Activated naive CD4-positive, alpha-beta T cell treated with anti-CD3 and anti-CD28 coated beads for 36 hours (primary cell): ENCODE results near the gene COL23A1. TPM values are rescaled to one million over a fixed set of nuclear protein-coding genes. Genes with fewer than 3 reads are reported as not detected.

Experiments used
- CTCF ChIA-PET: fragments of 350-600 bp; sonication (Branson Sonifier 250); formaldehyde crosslinking; loops from one replicate; lab custom pipeline; 2021; ENCODE audit warnings: antibody characterized with exemption; lab: Charles Lee
- DNase-seq: peaks from one replicate; pipeline ENCODE4 v3.0.0-alpha.2; 2020
- H3K27ac Mint-ChIP-seq: one replicate; pipeline ENCODE4 v1.8.0; 2021; ENCODE audit warnings: mild to moderate bottlenecking, mixed read lengths
- H3K27me3 Mint-ChIP-seq: one replicate; pipeline ENCODE4 v1.8.0; 2021; ENCODE audit warnings: low read depth, mixed read lengths
- H3K36me3 Mint-ChIP-seq: one replicate; pipeline ENCODE4 v1.8.0; 2021; ENCODE audit warnings: low read depth, mixed read lengths
- H3K4me1 Mint-ChIP-seq: one replicate; pipeline ENCODE4 v1.8.0; 2021; ENCODE audit warnings: low read depth, mixed read lengths
- H3K4me3 Mint-ChIP-seq: one replicate; pipeline ENCODE4 v1.8.0; 2021; ENCODE audit warnings: mild to moderate bottlenecking, moderate library complexity, mixed read lengths
- H3K9me3 Mint-ChIP-seq: one replicate; pipeline ENCODE4 v1.8.0; 2021; ENCODE audit warnings: mixed read lengths
- intact Hi-C: fragments of 100-400 bp; cut with micrococcal nuclease; formaldehyde crosslinking; loops from one replicate; pipeline ENCODE4 v1.15.1; 2023
- total RNA-seq, 2 experiments: library from RNA; stranded (reverse); gene quantifications; one replicate each; pipeline ENCODE4 v1.2.3, GENCODE V29; 2021

Gene COL23A1
- total RNA-seq, 2 experiments from 2014 or later: 0.07 TPM; not detected in 1

DNA sequence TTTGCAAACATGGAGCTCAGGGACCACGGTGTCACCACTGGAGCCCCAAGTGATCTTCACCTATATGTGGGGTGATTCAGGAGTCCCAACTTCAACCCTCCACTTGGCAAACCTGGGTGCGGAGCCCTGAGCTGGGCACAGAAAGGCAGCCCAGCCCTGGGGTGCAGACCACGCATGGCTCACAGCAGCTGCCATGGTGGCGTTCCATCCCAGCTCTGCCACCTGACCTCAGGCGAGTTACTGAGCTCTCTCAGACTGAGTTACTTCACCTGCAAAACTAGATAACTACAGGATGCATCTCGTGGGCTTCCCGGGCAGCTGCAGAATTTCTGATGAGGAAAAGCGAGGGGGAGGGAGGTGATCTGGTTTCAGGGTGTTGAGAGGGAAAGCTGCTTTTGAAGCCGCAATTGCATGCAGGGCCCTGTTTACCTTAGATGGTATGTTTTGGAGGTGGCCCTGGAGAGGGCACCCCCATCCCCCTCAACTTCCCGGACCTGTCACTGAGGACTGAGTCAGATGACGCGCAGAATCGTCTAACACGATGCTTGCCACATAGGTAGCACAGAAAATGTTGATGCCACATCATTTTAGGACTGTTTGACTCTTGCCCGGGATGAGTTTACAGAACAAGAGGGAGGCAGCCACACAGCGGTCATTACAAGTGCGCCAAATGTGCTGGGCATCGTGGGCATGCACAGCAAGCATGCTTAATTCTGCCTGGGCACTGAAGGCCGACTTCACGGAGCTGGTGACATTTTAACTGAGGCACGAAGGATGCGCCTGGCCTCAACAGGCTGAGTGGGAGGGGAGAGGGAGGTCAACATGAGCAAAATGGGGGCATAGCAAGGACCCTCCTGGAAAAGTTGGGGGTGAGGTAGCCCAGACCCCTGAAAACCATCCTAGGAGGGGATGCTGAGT lies 154.6 kb downstream of the COL23A1 start:
- no peaks in the 10 kb centered on the region for H3K27me3 Mint-ChIP-seq
- H3K36me3 Mint-ChIP-seq: no peaks in the 10 kb centered on the region
- H3K4me3 Mint-ChIP-seq: no peak overlapping the region
- no peaks in the 10 kb centered on the region for H3K9me3 Mint-ChIP-seq
- intact Hi-C loops: no loop called here
- no peaks in the 10 kb centered on the region for H3K4me1 Mint-ChIP-seq
- no peak overlapping the region for H3K27ac Mint-ChIP-seq
- CTCF ChIA-PET: no interaction called here
- DNase-seq: no peak

- no peak for DNase-seq
- intact Hi-C loops: no loop called here
- H3K4me1 Mint-ChIP-seq: no peaks in the 10 kb centered on the region
- no peaks in the 10 kb centered on the region for H3K9me3 Mint-ChIP-seq
- no peak overlapping the region for H3K27ac Mint-ChIP-seq
- H3K36me3 Mint-ChIP-seq: no peaks in the 10 kb centered on the region
- H3K27me3 Mint-ChIP-seq: no peaks in the 10 kb centered on the region
- CTCF ChIA-PET: no interaction called here
- no peak overlapping the region for H3K4me3 Mint-ChIP-seq
These were observed 155.3 kb downstream of the COL23A1 start for GRCh38 chr5:178434851-178435250.

GRCh38 chr5:178434016-178434761 lies 156.0 kb downstream of the COL23A1 start:
- Mint-ChIP-seq H3K27me3 (no peaks in the 10 kb centered on the region), H3K27ac (no peak overlapping the region), H3K4me3 (no peak overlapping the region), H3K4me1 (no peaks in the 10 kb centered on the region), H3K9me3 (no peaks in the 10 kb centered on the region), H3K36me3 (no peaks in the 10 kb centered on the region)
- intact Hi-C loops: no loop called here
- no peak for DNase-seq
- CTCF ChIA-PET: no interaction called here

- Mint-ChIP-seq H3K27ac (no peak overlapping the region), H3K27me3 (no peaks in the 10 kb centered on the region), H3K9me3 (no peaks in the 10 kb centered on the region), H3K4me1 (no peaks in the 10 kb centered on the region), H3K36me3 (no peaks in the 10 kb centered on the region), H3K4me3 (no peak overlapping the region)
- DNase-seq: no peak
- intact Hi-C loops: no loop called here
- CTCF ChIA-PET: interaction anchor here (0.6 kb wide), 1 partner anchor 176 kb away, joined by 3 read pairs; no protein-coding TSS in a partner anchor
These were observed 156.9 kb downstream of the COL23A1 start for GRCh38 chr5:178433273-178433775.

DNA sequence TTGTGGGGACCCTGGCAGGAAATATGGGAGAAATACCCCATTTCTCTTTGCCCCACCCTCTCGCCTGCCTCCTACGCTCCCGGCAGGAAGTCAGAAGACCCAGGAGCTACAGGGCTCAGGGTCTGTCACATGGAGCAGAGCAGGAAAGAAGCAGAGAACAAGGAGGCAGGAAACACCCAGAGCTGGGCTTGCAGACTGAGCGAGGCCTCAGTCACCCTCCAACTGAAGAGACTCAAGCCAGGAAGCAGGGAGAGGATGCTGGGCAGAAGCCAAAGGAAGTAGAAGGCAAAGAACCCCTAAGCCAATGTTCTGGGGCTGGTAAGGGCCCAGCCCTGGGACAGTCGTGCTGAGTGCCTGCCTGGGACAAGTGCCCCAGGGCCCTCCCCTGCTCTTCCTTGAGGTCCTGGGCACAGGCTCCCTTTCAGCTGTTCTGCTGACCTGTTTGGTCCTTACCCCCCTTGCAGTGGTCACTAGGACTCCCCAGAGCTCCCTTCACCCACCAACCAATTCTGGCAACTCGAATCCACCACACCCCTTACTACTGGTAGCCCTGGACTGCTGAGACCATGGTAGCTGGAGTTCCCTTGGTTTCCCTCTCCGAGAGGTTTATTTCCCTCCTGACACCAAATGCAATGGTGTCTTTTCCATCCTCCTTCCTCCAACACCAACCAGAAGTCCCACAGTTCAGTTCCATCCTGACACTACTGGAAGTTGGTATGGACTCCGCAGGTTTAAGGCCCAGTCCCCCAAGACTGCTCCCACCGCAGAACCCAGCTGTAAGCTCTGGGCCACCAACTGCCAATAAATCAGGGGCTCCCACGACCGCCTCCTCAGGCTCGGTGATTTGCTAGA lies 157.5 kb downstream of the COL23A1 start:
- intact Hi-C loops: no loop called here
- Mint-ChIP-seq H3K27ac (no peak overlapping the region), H3K9me3 (no peaks in the 10 kb centered on the region), H3K4me1 (no peaks in the 10 kb centered on the region), H3K36me3 (no peaks in the 10 kb centered on the region), H3K4me3 (no peak overlapping the region), H3K27me3 (no peaks in the 10 kb centered on the region)
- CTCF ChIA-PET: interaction anchor here (0.6 kb wide), 1 partner anchor 177 kb away, joined by 3 read pairs; no protein-coding TSS in a partner anchor
- DNase-seq: no peak

GRCh38 chr5:178431782-178432165 lies 158.4 kb downstream of the COL23A1 start:
- Mint-ChIP-seq H3K4me3 (no peak overlapping the region), H3K27me3 (no peaks in the 10 kb centered on the region), H3K27ac (no peak overlapping the region), H3K9me3 (no peaks in the 10 kb centered on the region), H3K36me3 (no peaks in the 10 kb centered on the region), H3K4me1 (no peaks in the 10 kb centered on the region)
- CTCF ChIA-PET: no interaction called here
- DNase-seq: no peak
- intact Hi-C loops: no loop called here

GRCh38 chr5:178431063-178431781 lies 159.0 kb downstream of the COL23A1 start:
- Mint-ChIP-seq H3K4me3 (no peak overlapping the region), H3K27me3 (no peaks in the 10 kb centered on the region), H3K27ac (no peak overlapping the region), H3K4me1 (no peaks in the 10 kb centered on the region), H3K36me3 (no peaks in the 10 kb centered on the region), H3K9me3 (no peaks in the 10 kb centered on the region)
- DNase-seq: no peak
- CTCF ChIA-PET: no interaction called here
- intact Hi-C loops: no loop called here

GRCh38 chr5:178430186-178431062 lies 159.8 kb downstream of the COL23A1 start:
- intact Hi-C loops: no loop called here
- Mint-ChIP-seq H3K36me3 (no peaks in the 10 kb centered on the region), H3K27ac (no peak overlapping the region), H3K4me1 (no peaks in the 10 kb centered on the region), H3K9me3 (no peaks in the 10 kb centered on the region), H3K4me3 (no peak overlapping the region), H3K27me3 (no peaks in the 10 kb centered on the region)
- no peak for DNase-seq
- CTCF ChIA-PET: no interaction called here

DNA sequence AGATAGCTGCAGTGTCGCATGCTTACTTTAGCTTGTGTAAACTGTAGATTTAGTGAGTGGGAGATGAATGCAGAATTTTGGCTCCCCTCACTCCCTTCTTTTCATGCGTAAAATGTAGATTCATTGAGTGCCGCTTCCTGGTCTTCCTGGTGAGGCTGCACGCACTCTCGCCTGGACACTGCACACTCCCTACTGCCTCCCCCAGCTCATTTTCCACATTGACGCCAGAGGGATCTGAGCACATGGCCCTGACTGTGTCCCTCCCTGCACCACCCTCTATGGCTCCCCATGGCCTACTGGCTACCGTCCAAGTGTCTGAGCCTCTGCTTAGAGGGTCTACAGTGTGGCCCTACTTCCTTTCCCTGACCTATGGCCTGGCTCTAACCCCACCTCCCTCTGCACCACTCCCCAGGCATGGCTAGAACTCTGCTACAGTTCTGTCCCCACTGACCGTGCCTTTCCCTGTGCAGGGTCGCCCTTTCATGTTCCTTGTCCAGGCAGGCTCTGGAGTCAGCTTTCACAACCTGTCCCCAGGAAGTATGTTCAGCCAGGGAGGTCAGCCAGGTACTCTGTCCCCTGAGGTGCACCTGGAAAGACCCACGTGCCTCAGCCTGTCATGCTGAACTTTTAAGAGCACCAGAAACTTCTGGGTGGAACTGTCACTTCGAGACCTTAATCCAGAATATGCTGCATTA lies 160.6 kb downstream of the COL23A1 start:
- Mint-ChIP-seq H3K27ac (no peak overlapping the region), H3K36me3 (no peaks in the 10 kb centered on the region), H3K27me3 (no peaks in the 10 kb centered on the region), H3K9me3 (no peaks in the 10 kb centered on the region), H3K4me3 (no peak overlapping the region), H3K4me1 (no peaks in the 10 kb centered on the region)
- intact Hi-C loops: no loop called here
- CTCF ChIA-PET: no interaction called here
- no peak for DNase-seq

DNA sequence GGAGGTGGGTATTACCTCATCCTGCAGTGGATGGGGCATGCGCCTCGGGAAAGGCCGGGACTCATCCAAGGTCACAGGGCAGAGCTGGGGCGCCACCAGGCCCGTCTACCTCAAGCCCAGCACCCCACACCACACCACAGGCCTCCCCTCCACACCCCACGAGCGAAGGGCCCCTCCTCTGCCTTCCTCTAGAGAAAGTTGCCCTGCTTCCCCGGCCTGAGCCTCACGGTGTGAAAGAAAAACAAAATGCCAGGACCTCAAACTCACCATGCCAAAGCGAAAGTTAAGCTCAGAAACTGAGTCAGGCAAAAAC lies 161.1 kb downstream of the COL23A1 start:
- intact Hi-C loops: no loop called here
- CTCF ChIA-PET: no interaction called here
- H3K4me1 Mint-ChIP-seq: no peaks in the 10 kb centered on the region
- no peak for DNase-seq
- H3K27me3 Mint-ChIP-seq: no peaks in the 10 kb centered on the region
- no peak overlapping the region for H3K27ac Mint-ChIP-seq
- no peak overlapping the region for H3K4me3 Mint-ChIP-seq
- H3K9me3 Mint-ChIP-seq: no peaks in the 10 kb centered on the region
- H3K36me3 Mint-ChIP-seq: no peaks in the 10 kb centered on the region
